AG04449 (cell line): ENCODE data around the gene RAPGEF3.

Source experiments
- CTCF ChIA-PET: fragments of 350-600 bp; formaldehyde crosslinking; extraction: SDS; loops from one replicate; lab custom pipeline; 2021; ENCODE audit warnings: antibody characterized with exemption; lab: Yijun Ruan, JAX
- POLR2A ChIA-PET: fragments of 400-600, 350-600 bp; formaldehyde crosslinking; extraction: SDS; loops from one replicate; lab custom pipeline; 2020; ENCODE audit warnings: antibody characterized with exemption, inconsistent platforms; lab: Yijun Ruan, JAX
- DNase-seq: peaks from one replicate; pipeline ENCODE4 v3.0.0-alpha.2; 2010; ENCODE audit warnings: low read depth, low spot score
- H3K4me3 ChIP-seq: 2 replicates; pipeline ENCODE4 v1.5.1; 2011; ENCODE audit warnings: low read depth, mild to moderate bottlenecking, control low read depth, low read length
- CTCF ChIP-seq: IDR thresholded peaks from one replicate; pipeline ENCODE4 v1.5.1; 2011; ENCODE audit warnings: mild to moderate bottlenecking, moderate library complexity, low read length, control low read depth, inconsistent platforms; ENCODE audit not compliant: insufficient read depth; ENCODE audit errors: missing control alignments

The RAPGEF3 gene

DNA sequence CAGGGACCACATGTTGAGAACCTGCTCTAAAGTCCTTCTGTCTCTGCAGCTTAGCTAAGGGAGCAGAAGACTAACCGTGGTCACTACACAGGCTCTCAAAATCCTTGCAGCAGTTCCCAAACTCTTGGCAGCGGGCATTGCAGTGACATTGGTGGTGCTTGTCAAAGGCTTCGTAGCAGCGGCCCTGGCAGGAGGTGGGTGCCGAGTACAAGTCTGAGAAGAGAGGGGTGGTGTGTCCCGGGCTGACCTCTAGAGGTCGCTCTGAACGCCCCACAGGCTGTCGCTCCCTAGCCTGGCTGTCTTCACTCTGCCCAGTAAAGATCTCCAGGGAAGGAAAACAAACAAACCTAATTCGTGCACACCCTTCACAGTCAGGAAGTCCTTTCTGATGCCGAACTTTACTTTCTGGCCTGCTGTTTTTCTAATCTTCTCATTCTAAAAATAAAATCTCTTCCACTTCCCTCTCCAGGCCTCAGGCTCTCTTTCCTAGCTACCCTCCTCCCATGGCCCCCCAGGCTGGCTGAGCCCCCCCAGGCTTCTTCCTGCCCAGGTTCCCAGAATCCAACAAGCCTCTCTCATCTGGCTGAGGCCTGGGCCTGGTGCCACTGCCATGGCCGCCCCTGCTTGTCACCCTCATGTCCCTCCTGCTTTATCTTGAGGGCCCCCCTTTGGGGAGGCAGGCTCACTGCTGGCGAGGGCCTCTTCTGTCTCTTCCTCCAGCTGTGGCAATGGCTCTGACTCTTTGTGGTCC is 41.1 kb downstream of the RAPGEF3 start:
- CTCF ChIA-PET = interaction anchor here (1.3 to 36.9 kb wide), 16 partner anchors 12 to 304 kb away, joined by 3 to 1419 read pairs (median 19); partner anchors contain the start of genes ENDOU, RAPGEF3, RPAP3 and SLC48A1
- POLR2A ChIA-PET = no interaction called here
- TF ChIP-seq CTCF = peak; percentile 92
- H3K4me3 ChIP-seq = no peak overlapping the region
- no peak for DNase-seq

GRCh38 chr12:47717046-47717442 is 41.6 kb downstream of the RAPGEF3 start:
- no peak for DNase-seq
- ChIA-PET POLR2A (no interaction called here), CTCF (interaction anchor here (1.3 to 36.9 kb wide), 15 partner anchors 11 to 246 kb away, joined by 3 to 1419 read pairs (median 27); partner anchors contain the start of genes ENDOU, RAPGEF3, RPAP3 and SLC48A1)
- TF ChIP-seq CTCF = no peak
- H3K4me3 ChIP-seq = no peak overlapping the region

GRCh38 chr12:47715877-47716548 is 42.7 kb downstream of the RAPGEF3 start:
- no peak overlapping the region for H3K4me3 ChIP-seq
- TF ChIP-seq CTCF = no peak
- POLR2A ChIA-PET = no interaction called here
- CTCF ChIA-PET = interaction anchor here (0.7 to 36.9 kb wide), 20 partner anchors 10 to 234 kb away, joined by 3 to 1419 read pairs (median 15); partner anchors contain the start of genes ENDOU, RAPGEF3, RPAP3 and SLC48A1
- no peak for DNase-seq

DNA sequence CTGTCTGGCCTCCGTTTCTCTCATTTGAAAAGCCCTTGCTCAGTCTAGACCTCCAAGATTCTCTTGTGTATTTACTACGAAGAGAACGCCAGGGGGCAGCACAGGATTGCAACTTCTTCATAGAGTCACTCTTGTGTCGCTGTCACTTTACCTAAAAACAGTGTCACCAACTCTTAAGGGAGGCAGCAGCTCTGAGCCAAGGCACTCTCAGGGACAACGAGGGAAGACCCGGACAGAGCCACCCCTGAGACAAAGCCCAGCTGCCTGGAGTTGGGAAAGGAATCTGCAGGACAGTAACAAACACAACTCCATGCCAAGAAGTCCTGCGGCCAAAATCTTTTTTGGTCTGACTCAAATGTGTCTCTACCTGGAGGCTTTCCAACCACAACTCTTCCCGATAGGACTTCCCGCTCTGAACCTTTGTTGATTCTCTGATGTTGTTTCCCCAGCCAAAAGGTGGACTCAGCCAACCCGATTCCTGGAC is 43.2 kb downstream of the RAPGEF3 start:
- DNase-seq = peak; percentile 24
- TF ChIP-seq CTCF = peak; percentile 61
- ChIA-PET POLR2A (no interaction called here), CTCF (interaction anchor here (0.7 to 36.9 kb wide), 25 partner anchors 9 to 346 kb away, joined by 3 to 1419 read pairs (median 9); partner anchors contain the start of genes ENDOU, RAPGEF3, RPAP3 and SLC48A1)
- no peak overlapping the region for H3K4me3 ChIP-seq

GRCh38 chr12:47714826-47715386 is 43.8 kb downstream of the RAPGEF3 start:
- H3K4me3 ChIP-seq = no peak overlapping the region
- no peak for TF ChIP-seq CTCF
- DNase-seq = no peak
- ChIA-PET CTCF (interaction anchor here (0.7 to 36.9 kb wide), 20 partner anchors 9 to 347 kb away, joined by 3 to 1419 read pairs (median 15); partner anchors contain the start of genes ENDOU, RAPGEF3, RPAP3 and SLC48A1), POLR2A (no interaction called here)

DNA sequence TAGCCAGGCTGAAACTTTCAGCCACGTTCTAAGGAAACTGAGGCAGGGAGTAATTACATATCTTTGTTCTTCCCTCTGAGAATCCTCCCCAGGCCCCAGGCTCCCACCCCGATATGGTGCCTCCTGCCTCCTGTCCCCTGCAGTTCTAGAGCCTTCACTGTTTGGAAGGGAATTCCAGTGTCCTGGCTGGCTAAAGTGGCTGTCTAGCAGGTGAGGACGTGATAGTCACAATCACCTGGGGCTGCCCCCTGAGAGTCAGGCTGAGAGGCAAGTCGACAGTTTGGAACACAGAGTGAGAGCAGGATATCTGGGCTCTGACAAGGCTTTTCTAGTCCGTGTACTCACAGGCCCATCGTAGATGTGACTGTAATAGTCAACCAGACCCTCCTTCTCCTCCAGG is 46.5 kb downstream of the RAPGEF3 start:
- POLR2A ChIA-PET = no interaction called here
- CTCF ChIA-PET = interaction anchor here (9.3 to 36.9 kb wide), 4 partner anchors 17 to 127 kb away, joined by 151 to 1419 read pairs (median 650); partner anchors contain the start of genes ENDOU and SLC48A1
- no peak for DNase-seq

More for the DNA sequence above, 46.5 kb downstream of the RAPGEF3 start:
- no peak overlapping the region for H3K4me3 ChIP-seq
- TF ChIP-seq CTCF = no peak
